Parathyroid adenoma (tissue), 2 donors: ENCODE data around the gene WDR45B.

ENCODE experiments used
- H2AFZ ChIP-seq: fragments of 300-600 bp; sonication (generic); one replicate; pipeline ENCODE4 v1.7.0; 2017; ENCODE audit warnings: antibody characterized with exemption, mild to moderate bottlenecking
- H3K27ac ChIP-seq: fragments of 300-600 bp; sonication (generic); one replicate; pipeline ENCODE4 v1.7.0; 2017
- H3K27me3 ChIP-seq: fragments of 300-600 bp; sonication (generic); one replicate; pipeline ENCODE4 v1.7.0; 2017; ENCODE audit warnings: low read length; ENCODE audit not compliant: control insufficient read depth, insufficient read depth
- H3K36me3 ChIP-seq: fragments of 300-600 bp; sonication (generic); one replicate; pipeline ENCODE4 v1.7.0; 2017; ENCODE audit warnings: low read length; ENCODE audit not compliant: control insufficient read depth, insufficient read depth
- H3K4me1 ChIP-seq: fragments of 300-600 bp; sonication (generic); one replicate; pipeline ENCODE4 v1.7.0; 2017; ENCODE audit warnings: control low read depth
- H3K4me2 ChIP-seq: fragments of 300-600 bp; sonication (generic); one replicate; pipeline ENCODE4 v1.7.0; 2017; ENCODE audit warnings: low read length
- H3K4me3 ChIP-seq: fragments of 300-600 bp; sonication (generic); one replicate; pipeline ENCODE4 v1.7.0; 2017; ENCODE audit warnings: low read depth, low read length
- H3K79me2 ChIP-seq: fragments of 300-600 bp; sonication (generic); one replicate; pipeline ENCODE4 v1.7.0; 2017; ENCODE audit warnings: control low read depth
- H3K9ac ChIP-seq: fragments of 300-600 bp; sonication (generic); one replicate; pipeline ENCODE4 v1.7.0; 2017; ENCODE audit warnings: mild to moderate bottlenecking
- H3K9me3 ChIP-seq: fragments of 300-600 bp; sonication (generic); one replicate; pipeline ENCODE4 v1.7.0; 2017; ENCODE audit warnings: low read length; ENCODE audit not compliant: control insufficient read depth
- TF ChIP-seq, protein P1 (sequence below): fragments of 300-600 bp; sonication (generic); IDR thresholded peaks from one replicate; pipeline ENCODE4 v1.7.0; 2017; ENCODE audit warnings: antibody characterized with exemption, mild to moderate bottlenecking
- donor health status: primary hyperparathyroidism.

The WDR45B gene

DNA sequence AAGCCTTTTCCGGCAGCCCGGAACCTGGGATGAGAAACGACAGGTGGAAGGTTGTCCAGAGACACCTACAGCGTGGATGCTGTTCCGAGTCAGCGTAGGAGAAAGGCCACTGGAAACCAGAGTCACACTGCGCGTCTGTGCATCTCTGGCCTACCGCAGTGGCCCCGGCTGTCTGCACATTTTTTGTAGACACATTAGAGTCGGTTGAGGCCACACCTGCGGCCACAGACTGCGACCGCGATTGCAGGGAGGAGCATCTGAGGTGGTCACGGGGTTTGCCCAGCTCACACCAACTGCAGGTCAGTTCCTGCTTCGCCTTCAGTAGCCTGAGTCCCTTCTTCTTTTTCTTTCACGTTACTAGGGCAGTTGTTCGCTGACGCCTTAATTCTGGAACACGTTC lies 52.4 kb downstream of the WDR45B start:
- peaks cover 14% of the 10 kb centered on the region for H3K79me2 ChIP-seq
- TF ChIP-seq, protein P1, sequence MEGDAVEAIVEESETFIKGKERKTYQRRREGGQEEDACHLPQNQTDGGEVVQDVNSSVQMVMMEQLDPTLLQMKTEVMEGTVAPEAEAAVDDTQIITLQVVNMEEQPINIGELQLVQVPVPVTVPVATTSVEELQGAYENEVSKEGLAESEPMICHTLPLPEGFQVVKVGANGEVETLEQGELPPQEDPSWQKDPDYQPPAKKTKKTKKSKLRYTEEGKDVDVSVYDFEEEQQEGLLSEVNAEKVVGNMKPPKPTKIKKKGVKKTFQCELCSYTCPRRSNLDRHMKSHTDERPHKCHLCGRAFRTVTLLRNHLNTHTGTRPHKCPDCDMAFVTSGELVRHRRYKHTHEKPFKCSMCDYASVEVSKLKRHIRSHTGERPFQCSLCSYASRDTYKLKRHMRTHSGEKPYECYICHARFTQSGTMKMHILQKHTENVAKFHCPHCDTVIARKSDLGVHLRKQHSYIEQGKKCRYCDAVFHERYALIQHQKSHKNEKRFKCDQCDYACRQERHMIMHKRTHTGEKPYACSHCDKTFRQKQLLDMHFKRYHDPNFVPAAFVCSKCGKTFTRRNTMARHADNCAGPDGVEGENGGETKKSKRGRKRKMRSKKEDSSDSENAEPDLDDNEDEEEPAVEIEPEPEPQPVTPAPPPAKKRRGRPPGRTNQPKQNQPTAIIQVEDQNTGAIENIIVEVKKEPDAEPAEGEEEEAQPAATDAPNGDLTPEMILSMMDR, result no peak
- peaks cover 18% of the 10 kb centered on the region for H3K4me1 ChIP-seq
- H3K27me3 ChIP-seq, result no peaks in the 10 kb centered on the region
- no peaks in the 10 kb centered on the region for H3K36me3 ChIP-seq
- no peak overlapping the region for H3K9ac ChIP-seq
- H3K4me2 ChIP-seq, result no peak overlapping the region
- no peak overlapping the region for H3K27ac ChIP-seq
- no peaks in the 10 kb centered on the region for H3K9me3 ChIP-seq
- H2AFZ ChIP-seq, result no peak overlapping the region
- no peak overlapping the region for H3K4me3 ChIP-seq

GRCh38 chr17:82594571-82594970 lies 53.7 kb downstream of the WDR45B start:
- no peaks in the 10 kb centered on the region for H3K27me3 ChIP-seq
- H3K9ac ChIP-seq, result no peak overlapping the region
- TF ChIP-seq, protein P1, result no peak
- peaks cover 8% of the 10 kb centered on the region for H3K79me2 ChIP-seq
- no peak overlapping the region for H3K4me3 ChIP-seq
- peaks cover 18% of the 10 kb centered on the region for H3K4me1 ChIP-seq
- H3K4me2 ChIP-seq, result no peak overlapping the region
- H3K27ac ChIP-seq, result no peak overlapping the region
- no peak overlapping the region for H2AFZ ChIP-seq
- H3K9me3 ChIP-seq, result no peaks in the 10 kb centered on the region
- H3K36me3 ChIP-seq, result no peaks in the 10 kb centered on the region

DNA sequence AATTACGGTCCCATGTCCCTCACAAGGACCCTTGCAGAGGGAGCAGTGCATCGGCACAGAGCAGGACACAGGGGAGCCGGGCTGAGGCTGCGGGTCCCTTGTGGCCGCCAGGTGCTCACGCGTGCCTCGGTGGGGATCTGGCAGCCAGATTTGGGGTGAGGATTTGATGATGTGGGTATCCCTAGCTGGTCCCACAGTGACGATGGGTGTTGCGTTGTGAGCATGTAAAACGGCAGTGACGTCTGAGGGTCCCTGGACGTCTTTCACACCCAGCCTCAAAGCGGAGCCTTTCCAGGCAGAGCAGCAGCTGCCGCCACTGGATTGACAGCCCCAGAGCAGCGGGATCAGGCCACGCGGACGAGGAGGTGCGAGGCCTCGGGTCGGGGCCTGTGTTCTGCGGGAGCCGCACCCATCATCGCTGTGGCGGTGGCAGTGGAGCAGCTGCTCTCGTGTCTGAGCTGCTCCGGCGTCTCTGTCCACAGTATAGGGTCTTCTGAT lies 54.6 kb downstream of the WDR45B start:
- peaks cover 5% of the 10 kb centered on the region for H3K79me2 ChIP-seq
- TF ChIP-seq, protein P1, result no peak
- H3K4me2 ChIP-seq, result peak overlapping the region; percentile 81

DNA sequence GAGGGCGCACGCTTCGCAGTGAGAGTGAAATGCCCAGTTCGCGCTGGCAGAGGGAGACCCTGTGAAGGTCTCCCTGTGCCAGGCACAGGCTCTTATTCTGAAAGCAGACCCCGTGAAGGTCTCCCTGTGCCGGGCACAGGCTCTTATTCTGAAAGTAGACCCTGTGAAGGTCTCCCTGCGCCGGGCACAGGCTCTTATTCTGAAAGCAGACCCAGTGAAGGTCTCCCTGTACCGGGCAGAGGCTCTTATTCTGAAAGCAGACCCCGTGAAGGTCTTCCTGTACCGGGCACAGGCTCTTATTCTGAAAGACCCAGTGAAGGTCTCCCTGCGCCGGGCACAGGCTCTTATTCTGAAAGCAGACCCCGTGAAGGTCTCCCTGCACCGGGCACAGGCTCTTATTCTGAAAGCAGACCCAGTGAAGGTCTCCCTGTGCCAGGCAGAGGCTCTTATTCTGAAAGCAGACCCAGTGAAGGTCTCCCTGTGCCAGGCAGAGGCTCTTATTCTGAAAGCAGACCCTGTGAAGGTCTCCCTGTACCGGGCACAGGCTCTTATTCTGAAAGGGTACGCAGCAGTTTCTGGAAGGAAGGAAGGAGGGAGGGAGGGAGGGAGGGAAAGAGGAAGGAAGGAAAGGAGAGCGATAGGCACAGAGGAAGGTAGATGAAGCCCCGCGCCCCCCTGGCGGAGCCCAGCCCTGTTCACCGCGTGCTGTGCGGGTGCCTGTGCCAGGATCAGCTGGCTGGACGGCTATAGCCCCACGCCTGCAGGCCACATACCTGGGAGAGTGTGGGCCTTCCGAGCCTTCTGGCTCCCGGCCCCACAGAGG lies 55.3 kb downstream of the WDR45B start:
- peaks cover 4% of the 10 kb centered on the region for H3K79me2 ChIP-seq
- H3K4me1 ChIP-seq, result peaks cover 18% of the 10 kb centered on the region
- peak overlapping the region; percentile 56 for H3K4me3 ChIP-seq
- no peaks in the 10 kb centered on the region for H3K9me3 ChIP-seq
- H3K27me3 ChIP-seq, result no peaks in the 10 kb centered on the region
- no peaks in the 10 kb centered on the region for H3K36me3 ChIP-seq
- peak overlapping the region; percentile 78 for H3K27ac ChIP-seq
- TF ChIP-seq, protein P1, result no peak
- H3K9ac ChIP-seq, result no peak overlapping the region
- H3K4me2 ChIP-seq, result peak overlapping the region; percentile 81
- peak overlapping the region; percentile 69 for H2AFZ ChIP-seq

More for the DNA sequence above, 54.6 kb downstream of the WDR45B start:
- H3K27ac ChIP-seq, result peak overlapping the region; percentile 78
- peak overlapping the region; percentile 69 for H2AFZ ChIP-seq
- no peaks in the 10 kb centered on the region for H3K27me3 ChIP-seq
- H3K4me3 ChIP-seq, result peak overlapping the region; percentile 56
- H3K36me3 ChIP-seq, result no peaks in the 10 kb centered on the region
- H3K4me1 ChIP-seq, result peaks cover 18% of the 10 kb centered on the region
- H3K9ac ChIP-seq, result no peak overlapping the region
- H3K9me3 ChIP-seq, result no peaks in the 10 kb centered on the region
